ENCODE data around the gene CACNA1S. TPM values are rescaled to one million over a fixed set of nuclear protein-coding genes. Genes with fewer than 3 reads are reported as not detected.

The CACNA1S gene
- total and polyA plus RNA-seq, 7 donors = 0.01 TPM; not detected in 6

DNA sequence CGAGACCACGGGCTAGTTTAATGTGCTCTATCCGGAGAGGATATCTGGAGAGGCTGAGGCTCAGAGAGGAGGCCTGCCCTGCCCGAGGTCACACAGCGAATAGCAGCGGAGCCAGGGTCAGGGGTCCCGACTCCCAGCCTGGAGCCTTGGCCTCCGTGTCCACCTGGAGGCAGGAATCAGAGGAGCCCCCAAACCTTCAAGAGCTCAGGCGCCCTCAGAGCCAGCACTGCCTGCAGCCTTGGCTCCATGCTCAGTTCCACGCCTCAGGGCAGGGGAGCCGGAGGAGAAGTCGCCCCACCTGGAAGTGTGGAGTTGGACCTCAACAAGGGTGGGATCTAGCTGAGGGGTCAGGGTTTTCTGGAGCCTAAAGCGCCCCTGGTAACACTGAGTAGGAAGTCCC lies 16.7 kb upstream of the CACNA1S start:
- H3K4me3 ChIP-seq = no peak overlapping the region
- peaks cover 0 to 3% (median 0%) of the 10 kb centered on the region in 4 donors for H3K36me3 ChIP-seq
- intact Hi-C loops (cut with DNase I) = no loop called here
- no peaks in the 10 kb centered on the region for H3K9me3 ChIP-seq
- TF ChIP-seq EP300 (IDR thresholded peaks at IDR 0.05) = no peak
- no peak for TF ChIP-seq POLR2AphosphoS5 (IDR thresholded peaks at IDR 0.05)
- no peak for TF ChIP-seq POLR2A (IDR thresholded peaks at IDR 0.05)
- TF ChIP-seq, protein P1, sequence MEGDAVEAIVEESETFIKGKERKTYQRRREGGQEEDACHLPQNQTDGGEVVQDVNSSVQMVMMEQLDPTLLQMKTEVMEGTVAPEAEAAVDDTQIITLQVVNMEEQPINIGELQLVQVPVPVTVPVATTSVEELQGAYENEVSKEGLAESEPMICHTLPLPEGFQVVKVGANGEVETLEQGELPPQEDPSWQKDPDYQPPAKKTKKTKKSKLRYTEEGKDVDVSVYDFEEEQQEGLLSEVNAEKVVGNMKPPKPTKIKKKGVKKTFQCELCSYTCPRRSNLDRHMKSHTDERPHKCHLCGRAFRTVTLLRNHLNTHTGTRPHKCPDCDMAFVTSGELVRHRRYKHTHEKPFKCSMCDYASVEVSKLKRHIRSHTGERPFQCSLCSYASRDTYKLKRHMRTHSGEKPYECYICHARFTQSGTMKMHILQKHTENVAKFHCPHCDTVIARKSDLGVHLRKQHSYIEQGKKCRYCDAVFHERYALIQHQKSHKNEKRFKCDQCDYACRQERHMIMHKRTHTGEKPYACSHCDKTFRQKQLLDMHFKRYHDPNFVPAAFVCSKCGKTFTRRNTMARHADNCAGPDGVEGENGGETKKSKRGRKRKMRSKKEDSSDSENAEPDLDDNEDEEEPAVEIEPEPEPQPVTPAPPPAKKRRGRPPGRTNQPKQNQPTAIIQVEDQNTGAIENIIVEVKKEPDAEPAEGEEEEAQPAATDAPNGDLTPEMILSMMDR (IDR thresholded peaks at IDR 0.05) = no peak
- WGBS, 2 donors = 95 to 97% methylated on average over 13 of the region's 13 CpGs
- DNase-seq = no peak
- peaks cover 0 to 12% (median 9%) of the 10 kb centered on the region in 4 donors for H3K4me1 ChIP-seq
- H3K27me3 ChIP-seq = peaks cover 0 to 5% (median 0%) of the 10 kb centered on the region in 3 donors
- H3K27ac ChIP-seq = no peak overlapping the region

DNA sequence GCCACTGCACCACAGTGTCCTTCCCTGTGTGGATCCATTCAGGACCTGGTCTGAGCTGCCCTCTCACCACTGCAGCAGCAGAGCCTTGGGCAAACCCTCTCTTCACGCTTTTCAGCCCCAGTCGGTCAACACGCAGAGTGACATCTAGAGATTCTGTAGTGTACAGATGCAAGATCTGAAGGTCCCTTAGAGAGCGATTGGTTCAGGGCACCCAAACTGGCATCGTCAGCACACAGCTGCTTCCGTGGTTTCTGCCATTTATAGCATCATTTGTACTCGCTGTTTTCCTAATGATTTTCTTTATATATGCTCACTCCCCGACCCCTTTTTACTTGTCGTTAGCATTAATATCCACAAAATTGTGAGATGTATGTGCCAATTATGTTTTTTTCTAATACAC lies 16.2 kb upstream of the CACNA1S start:
- Histone ChIP-seq H3K4me3 (no peak overlapping the region), H3K27me3 (peaks cover 0 to 9% (median 0%) of the 10 kb centered on the region in 3 donors), H3K9me3 (no peaks in the 10 kb centered on the region), H3K36me3 (no peaks in the 10 kb centered on the region), H3K4me1 (peaks cover 0 to 12% (median 9%) of the 10 kb centered on the region in 4 donors), H3K27ac (no peak overlapping the region)
- 78 to 92% methylated on average over 9 of the region's 9 CpGs for WGBS, 2 donors
- TF ChIP-seq POLR2A (IDR thresholded peaks at IDR 0.05) (no peak), POLR2AphosphoS5 (IDR thresholded peaks at IDR 0.05) (no peak), EP300 (IDR thresholded peaks at IDR 0.05) (no peak)
- TF ChIP-seq, protein P1 (IDR thresholded peaks at IDR 0.05) = no peak
- no peak for DNase-seq
- intact Hi-C loops (cut with DNase I) = no loop called here

DNA sequence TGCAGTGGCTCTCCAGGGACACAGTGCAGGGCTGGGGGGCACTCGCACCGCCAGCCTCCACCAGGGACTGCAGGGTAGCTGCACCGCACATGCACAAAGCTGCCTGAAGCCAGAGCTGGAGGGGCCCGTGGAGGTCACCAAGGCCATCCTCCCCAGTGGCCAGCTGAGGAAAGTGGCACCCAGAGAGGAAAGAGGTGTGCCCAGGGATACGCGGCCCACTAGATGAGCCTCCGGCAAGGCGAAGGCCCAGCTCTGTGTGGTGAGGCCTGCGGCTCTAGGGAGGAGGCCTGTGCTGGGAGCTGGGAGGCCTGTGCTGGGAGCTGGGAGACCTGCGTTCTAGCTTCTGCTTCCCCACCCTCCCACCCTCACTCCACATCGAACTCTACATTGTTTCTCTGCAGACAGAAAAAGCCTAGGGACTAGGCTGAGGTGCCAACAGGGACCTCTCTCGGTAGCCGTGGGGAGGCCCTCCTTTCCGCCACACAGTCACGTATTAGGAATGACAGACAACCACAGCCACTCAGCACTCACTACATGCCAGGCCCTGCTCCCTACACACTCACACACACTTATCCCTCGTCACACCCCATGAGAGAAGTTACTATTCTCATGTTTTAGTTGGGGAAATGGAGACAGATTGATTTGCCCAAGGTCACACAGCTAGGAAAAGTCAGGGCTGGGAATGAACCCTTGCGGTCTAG lies 15.7 kb upstream of the CACNA1S start:
- TF ChIP-seq EP300 (IDR thresholded peaks at IDR 0.05) (no peak), POLR2A (IDR thresholded peaks at IDR 0.05) (no peak), POLR2AphosphoS5 (IDR thresholded peaks at IDR 0.05) (no peak)
- TF ChIP-seq, protein P1 (IDR thresholded peaks at IDR 0.05) = no peak
- no peak for DNase-seq
- Histone ChIP-seq H3K27me3 (peaks cover 0 to 14% (median 0%) of the 10 kb centered on the region in 3 donors), H3K27ac (no peak overlapping the region), H3K9me3 (no peaks in the 10 kb centered on the region), H3K36me3 (no peaks in the 10 kb centered on the region), H3K4me1 (peaks cover 0 to 12% (median 9%) of the 10 kb centered on the region in 4 donors), H3K4me3 (no peak overlapping the region)
- WGBS, 2 donors = 93 to 95% methylated on average over 17 of the region's 17 CpGs
- intact Hi-C loops (cut with DNase I) = no loop called here

DNA sequence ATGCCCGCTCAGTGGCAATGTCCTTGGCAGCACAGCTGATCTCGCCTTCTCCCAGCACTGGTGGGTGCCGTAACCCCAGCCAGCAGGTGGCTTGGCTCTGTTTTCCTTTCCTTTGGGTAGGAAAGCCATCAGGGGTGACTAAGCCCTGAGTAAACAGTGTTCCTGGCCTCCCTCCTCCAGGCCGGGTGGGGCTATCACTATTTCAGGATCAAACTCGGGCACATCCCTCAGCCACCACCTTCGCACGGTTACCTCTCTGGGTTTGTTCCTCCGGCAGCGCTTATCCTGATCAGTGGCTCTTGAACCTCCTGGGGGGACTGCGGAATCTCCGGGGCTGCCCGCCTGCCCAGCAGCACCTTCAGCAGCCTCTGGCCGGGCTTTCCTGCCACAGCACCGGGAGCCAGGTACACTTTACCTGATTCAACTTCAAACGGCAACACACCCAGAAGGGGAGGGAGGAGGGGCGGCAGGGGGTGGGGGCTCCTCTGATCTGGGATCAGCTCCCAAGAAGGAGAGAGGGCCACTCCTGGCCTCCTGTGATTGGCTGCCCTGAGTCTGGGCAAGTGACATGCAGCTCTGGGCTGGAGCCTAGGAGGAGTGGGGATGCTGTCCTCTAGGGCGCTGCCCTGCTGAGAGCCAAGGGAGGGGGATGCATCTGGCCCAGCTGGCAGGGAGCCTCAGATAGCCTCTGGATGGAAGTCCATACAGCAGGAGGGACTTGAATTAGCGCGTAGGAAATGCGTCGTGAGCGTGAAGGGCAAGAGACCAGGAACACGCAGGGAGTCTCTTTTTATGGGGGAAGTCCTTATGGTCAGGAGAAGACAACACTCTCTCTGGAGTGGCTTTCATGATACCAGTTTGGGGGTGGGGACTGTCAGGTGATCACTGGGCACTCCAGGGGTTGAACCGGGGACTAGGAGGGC lies 14.9 kb upstream of the CACNA1S start, which contains the start of gene ASCL5:
ASCL5 (minus strand) TSS at position 353 of the 923 bp plus-strand sequence. CDS start 11,812 bp downstream, outside the sequence.
- Histone ChIP-seq H3K36me3 (no peaks in the 10 kb centered on the region), H3K27me3 (peaks cover 0 to 22% (median 0%) of the 10 kb centered on the region in 3 donors), H3K4me3 (no peak within 1 kb of the TSS), H3K9me3 (no peaks in the 10 kb centered on the region), H3K27ac (no peak within 1 kb of the TSS), H3K4me1 (peaks cover 0 to 12% (median 9%) of the 10 kb centered on the region in 4 donors)
- no peak for DNase-seq
- 35 to 72% methylated on average over 24 of the region's 24 CpGs for WGBS, 2 donors
- TF ChIP-seq, protein P1 (IDR thresholded peaks at IDR 0.05) = no peak
- TF ChIP-seq EP300 (IDR thresholded peaks at IDR 0.05) (no peak), POLR2AphosphoS5 (IDR thresholded peaks at IDR 0.05) (no peak), POLR2A (IDR thresholded peaks at IDR 0.05) (no peak)
- intact Hi-C loops (cut with DNase I) = no loop called here

All from sigmoid colon (tissue), 7 donors.